ENCODE measurements around the gene ITPR1. TPM values are rescaled to one million over a fixed set of nuclear protein-coding genes. Genes with fewer than 3 reads are reported as not detected.

The ITPR1 gene
- total and polyA plus RNA-seq, 10 of the 15 experiments (the other 5 are each of a cell fraction or from before 2014, with no cell fraction given) = 12.2 to 239 (median 28.4) TPM

DNA sequence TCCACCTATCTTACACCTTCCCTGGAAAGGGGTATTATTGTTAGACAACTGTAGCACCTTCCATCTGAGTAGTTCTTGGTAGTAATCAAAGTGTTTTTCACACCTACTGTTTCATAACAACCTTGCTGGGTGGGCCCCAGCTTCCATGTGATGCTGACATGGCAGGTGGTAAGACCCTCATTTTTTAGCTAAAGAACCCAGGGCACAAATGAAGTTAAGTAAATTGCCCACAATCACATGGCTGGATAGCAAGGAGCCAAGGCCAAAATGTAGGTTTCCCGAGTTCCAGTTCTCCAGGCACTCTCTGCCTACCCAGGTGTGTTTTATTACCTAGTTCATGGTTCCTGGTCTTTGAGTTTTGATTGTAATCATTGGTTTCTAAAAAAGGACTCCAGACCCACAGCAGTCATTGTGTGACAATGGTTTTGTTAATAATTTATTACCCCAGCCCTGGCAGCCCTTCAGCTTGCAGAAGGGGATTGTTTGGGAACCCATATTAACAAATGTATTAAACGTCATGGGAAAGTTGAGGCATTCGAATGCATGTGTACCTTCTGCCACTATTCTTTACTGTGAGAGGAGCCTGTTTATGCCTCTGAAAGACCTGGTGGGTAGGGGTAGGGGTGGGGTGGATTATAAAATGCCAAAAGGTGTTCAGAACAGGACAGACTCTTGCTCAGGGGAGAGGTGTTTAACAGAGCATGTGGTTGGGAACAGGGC lies 263.9 kb downstream of the ITPR1 start (continued):
- TF ChIP-seq, protein P1, sequence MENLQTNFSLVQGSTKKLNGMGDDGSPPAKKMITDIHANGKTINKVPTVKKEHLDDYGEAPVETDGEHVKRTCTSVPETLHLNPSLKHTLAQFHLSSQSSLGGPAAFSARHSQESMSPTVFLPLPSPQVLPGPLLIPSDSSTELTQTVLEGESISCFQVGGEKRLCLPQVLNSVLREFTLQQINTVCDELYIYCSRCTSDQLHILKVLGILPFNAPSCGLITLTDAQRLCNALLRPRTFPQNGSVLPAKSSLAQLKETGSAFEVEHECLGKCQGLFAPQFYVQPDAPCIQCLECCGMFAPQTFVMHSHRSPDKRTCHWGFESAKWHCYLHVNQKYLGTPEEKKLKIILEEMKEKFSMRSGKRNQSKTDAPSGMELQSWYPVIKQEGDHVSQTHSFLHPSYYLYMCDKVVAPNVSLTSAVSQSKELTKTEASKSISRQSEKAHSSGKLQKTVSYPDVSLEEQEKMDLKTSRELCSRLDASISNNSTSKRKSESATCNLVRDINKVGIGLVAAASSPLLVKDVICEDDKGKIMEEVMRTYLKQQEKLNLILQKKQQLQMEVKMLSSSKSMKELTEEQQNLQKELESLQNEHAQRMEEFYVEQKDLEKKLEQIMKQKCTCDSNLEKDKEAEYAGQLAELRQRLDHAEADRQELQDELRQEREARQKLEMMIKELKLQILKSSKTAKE (IDR thresholded peaks at IDR 0.05; ENCODE audit: low read depth, poor library complexity, severe bottlenecking) = no peak
- TF ChIP-seq RCOR1 (conservative IDR thresholded peaks at IDR 0.05; ENCODE audit: low read depth, low read length) (no peak), ATF7 (IDR thresholded peaks at IDR 0.05; ENCODE audit: low read depth) (peak; percentile 77), HCFC1 (IDR thresholded peaks at IDR 0.05; ENCODE audit: low read length) (no peak), SMAD1 (IDR thresholded peaks at IDR 0.05; ENCODE audit: low read depth, partially characterized antibody) (no peak), MXI1 (IDR thresholded peaks at IDR 0.05; ENCODE audit: low read depth, low read length) (no peak), MYB (IDR thresholded peaks at IDR 0.05; ENCODE audit: borderline replicate concordance, low read depth, low read length) (no peak), PAX5 (IDR thresholded peaks at IDR 0.05; ENCODE audit: borderline replicate concordance, low read depth, low read length) (0 out of 2 replicates have a peak, but pooled peaks have one; percentile 4), RUNX3 (IDR thresholded peaks at IDR 0.05; ENCODE audit: low read length) (no peak), RBBP5 (conservative IDR thresholded peaks at IDR 0.05) (no peak)
- TF ChIP-seq, protein P2, sequence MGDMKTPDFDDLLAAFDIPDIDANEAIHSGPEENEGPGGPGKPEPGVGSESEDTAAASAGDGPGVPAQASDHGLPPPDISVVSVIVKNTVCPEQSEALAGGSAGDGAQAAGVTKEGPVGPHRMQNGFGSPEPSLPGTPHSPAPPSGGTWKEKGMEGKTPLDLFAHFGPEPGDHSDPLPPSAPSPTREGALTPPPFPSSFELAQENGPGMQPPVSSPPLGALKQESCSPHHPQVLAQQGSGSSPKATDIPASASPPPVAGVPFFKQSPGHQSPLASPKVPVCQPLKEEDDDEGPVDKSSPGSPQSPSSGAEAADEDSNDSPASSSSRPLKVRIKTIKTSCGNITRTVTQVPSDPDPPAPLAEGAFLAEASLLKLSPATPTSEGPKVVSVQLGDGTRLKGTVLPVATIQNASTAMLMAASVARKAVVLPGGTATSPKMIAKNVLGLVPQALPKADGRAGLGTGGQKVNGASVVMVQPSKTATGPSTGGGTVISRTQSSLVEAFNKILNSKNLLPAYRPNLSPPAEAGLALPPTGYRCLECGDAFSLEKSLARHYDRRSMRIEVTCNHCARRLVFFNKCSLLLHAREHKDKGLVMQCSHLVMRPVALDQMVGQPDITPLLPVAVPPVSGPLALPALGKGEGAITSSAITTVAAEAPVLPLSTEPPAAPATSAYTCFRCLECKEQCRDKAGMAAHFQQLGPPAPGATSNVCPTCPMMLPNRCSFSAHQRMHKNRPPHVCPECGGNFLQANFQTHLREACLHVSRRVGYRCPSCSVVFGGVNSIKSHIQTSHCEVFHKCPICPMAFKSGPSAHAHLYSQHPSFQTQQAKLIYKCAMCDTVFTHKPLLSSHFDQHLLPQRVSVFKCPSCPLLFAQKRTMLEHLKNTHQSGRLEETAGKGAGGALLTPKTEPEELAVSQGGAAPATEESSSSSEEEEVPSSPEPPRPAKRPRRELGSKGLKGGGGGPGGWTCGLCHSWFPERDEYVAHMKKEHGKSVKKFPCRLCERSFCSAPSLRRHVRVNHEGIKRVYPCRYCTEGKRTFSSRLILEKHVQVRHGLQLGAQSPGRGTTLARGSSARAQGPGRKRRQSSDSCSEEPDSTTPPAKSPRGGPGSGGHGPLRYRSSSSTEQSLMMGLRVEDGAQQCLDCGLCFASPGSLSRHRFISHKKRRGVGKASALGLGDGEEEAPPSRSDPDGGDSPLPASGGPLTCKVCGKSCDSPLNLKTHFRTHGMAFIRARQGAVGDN (IDR thresholded peaks at IDR 0.05) = peak; percentile 80
- TF ChIP-seq, protein P3, sequence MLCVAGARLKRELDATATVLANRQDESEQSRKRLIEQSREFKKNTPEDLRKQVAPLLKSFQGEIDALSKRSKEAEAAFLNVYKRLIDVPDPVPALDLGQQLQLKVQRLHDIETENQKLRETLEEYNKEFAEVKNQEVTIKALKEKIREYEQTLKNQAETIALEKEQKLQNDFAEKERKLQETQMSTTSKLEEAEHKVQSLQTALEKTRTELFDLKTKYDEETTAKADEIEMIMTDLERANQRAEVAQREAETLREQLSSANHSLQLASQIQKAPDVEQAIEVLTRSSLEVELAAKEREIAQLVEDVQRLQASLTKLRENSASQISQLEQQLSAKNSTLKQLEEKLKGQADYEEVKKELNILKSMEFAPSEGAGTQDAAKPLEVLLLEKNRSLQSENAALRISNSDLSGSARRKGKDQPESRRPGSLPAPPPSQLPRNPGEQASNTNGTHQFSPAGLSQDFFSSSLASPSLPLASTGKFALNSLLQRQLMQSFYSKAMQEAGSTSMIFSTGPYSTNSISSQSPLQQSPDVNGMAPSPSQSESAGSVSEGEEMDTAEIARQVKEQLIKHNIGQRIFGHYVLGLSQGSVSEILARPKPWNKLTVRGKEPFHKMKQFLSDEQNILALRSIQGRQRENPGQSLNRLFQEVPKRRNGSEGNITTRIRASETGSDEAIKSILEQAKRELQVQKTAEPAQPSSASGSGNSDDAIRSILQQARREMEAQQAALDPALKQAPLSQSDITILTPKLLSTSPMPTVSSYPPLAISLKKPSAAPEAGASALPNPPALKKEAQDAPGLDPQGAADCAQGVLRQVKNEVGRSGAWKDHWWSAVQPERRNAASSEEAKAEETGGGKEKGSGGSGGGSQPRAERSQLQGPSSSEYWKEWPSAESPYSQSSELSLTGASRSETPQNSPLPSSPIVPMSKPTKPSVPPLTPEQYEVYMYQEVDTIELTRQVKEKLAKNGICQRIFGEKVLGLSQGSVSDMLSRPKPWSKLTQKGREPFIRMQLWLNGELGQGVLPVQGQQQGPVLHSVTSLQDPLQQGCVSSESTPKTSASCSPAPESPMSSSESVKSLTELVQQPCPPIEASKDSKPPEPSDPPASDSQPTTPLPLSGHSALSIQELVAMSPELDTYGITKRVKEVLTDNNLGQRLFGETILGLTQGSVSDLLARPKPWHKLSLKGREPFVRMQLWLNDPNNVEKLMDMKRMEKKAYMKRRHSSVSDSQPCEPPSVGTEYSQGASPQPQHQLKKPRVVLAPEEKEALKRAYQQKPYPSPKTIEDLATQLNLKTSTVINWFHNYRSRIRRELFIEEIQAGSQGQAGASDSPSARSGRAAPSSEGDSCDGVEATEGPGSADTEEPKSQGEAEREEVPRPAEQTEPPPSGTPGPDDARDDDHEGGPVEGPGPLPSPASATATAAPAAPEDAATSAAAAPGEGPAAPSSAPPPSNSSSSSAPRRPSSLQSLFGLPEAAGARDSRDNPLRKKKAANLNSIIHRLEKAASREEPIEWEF (IDR thresholded peaks at IDR 0.05; ENCODE audit: insufficient replicate concordance, low read depth, low read length) = peak; percentile 84
- TF ChIP-seq, protein P4, sequence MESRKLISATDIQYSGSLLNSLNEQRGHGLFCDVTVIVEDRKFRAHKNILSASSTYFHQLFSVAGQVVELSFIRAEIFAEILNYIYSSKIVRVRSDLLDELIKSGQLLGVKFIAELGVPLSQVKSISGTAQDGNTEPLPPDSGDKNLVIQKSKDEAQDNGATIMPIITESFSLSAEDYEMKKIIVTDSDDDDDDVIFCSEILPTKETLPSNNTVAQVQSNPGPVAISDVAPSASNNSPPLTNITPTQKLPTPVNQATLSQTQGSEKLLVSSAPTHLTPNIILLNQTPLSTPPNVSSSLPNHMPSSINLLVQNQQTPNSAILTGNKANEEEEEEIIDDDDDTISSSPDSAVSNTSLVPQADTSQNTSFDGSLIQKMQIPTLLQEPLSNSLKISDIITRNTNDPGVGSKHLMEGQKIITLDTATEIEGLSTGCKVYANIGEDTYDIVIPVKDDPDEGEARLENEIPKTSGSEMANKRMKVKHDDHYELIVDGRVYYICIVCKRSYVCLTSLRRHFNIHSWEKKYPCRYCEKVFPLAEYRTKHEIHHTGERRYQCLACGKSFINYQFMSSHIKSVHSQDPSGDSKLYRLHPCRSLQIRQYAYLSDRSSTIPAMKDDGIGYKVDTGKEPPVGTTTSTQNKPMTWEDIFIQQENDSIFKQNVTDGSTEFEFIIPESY (IDR thresholded peaks at IDR 0.05) = no peak

Measured in GM12878 (cell line).